HG03457 (cell line): ENCODE data around the gene RAB41.
"Not testable (repeated sequence)": the region's sequence is repeated elsewhere in the genome, so short reads cannot be mapped to it uniquely, and the experiment has no call there.

Source experiments
- ATAC-seq: cut with Tn5 transposase; IDR thresholded peaks from one replicate; pipeline ENCODE4 v1.9.1; 2021; ENCODE audit warnings: moderate number of reproducible peaks; ENCODE audit not compliant: unreplicated experiment

The RAB41 gene

DNA sequence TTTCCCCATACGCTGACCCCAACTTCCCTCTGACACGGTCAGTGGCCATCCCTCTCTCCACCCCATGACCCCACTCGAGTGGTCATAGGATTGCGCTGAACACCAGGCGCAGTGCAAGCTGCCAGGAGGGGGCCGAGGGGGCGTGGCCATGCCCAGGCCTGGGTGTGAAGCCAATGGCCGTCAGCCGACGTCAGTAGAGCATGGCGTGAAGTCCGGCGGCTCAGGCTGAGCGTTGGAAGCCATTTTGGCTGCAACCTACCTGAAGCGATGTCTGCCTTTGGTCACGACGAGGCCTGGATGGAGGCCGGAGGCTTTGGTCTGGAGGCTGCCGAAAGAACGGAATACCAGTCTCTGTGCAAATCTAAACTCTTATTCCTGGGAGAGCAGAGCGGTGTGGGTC is at the start of gene RAB41:
Gene RAB41, plus strand, starts transcription at position 222 of the 400 bp plus-strand sequence. Its CDS starts 46 bp downstream, at position 268.
- ATAC-seq = no peak

DNA sequence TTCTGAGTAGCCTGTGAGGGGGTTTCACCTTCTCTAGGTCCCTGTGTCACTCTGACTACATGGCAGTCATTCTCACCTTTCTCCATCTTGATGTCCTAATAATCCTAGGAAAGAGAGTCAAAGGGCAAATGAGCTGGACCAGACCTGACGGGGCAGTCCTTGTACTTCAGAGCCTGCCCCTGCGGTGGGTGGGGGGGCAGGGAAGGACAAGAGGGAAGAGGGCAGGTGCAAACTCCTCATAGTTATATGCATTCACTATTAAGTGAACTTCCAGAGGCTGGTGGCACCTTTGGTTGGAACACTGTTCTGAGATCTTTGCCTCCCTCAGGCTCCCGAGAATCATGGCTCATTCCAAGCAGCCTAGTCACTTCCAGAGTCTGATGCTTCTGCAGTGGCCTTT is 47.6 kb upstream of the RAB41 start, which contains the start of gene AWAT1:
Gene AWAT1, plus strand, starts transcription at position 301 of the 400 bp plus-strand sequence. Its CDS starts 41 bp downstream, at position 342.
- ATAC-seq = no peak

- ATAC-seq = no peak
These were observed 41.2 kb upstream of the RAB41 start for GRCh38 chrX:70240751-70241150.

DNA sequence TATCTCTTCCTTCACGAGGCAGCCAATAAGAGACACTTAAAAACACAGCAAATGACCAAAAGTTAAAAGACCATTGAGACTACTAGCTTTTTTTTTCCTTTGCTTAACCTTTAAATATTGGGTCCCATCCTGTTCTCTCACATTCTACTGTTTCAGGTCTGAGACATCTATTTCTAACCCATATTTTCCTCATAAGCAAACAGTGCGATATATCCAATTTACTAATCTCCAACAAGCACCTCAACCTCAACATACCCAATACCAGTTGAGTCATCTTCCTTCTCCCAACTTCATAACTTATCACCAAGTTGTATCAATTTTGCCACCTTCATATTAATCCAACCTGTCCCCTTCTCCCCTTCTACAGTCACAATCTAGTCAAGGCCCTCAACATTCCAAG is 40.5 kb upstream of the RAB41 start:
- no peak for ATAC-seq

DNA sequence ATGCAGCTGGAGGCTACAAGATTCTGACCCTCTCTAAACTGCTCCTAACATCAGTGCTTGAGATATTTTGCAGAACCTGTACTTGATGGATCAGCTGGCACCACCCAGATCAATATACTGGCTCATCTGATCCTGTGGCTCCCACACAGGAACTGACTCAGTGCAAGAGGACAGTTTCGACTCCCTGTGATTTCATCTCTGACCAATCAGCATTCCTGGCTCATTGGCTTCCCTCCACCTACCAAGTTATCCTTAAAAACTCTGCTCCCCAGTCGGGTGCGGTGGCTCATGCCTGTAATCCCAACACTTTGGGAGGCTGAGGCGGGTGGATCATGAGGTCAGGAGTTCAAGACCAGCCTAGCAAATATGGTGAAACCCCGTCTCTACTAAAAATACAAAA is 38.4 kb upstream of the RAB41 start:
- ATAC-seq = not testable (repeated sequence)

- ATAC-seq = no peak
These were observed 37.1 kb upstream of the RAB41 start for GRCh38 chrX:70244881-70245280.

GRCh38 chrX:70247252-70247651 is 34.7 kb upstream of the RAB41 start:
- ATAC-seq = no peak

DNA sequence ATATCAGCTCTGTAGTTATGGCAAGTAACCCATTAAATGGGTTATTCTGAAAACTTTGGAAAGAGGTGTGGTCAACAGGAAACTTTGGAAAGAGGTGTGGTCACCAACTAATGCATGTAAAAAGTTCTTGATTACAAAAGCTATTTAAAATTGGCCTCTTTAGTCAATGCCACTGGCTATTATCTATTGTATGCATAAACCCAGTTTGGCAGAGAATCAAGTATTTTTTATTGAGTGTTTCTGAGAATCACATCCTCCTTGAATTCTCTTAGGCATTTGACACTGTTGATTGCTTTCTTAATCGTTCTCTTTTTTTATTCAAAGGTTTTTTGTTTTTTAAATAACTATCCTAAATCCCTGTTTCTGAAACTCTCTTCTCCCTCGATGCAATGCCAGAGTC is 29.5 kb upstream of the RAB41 start:
- no peak for ATAC-seq

GRCh38 chrX:70253377-70254062 is 28.5 kb upstream of the RAB41 start:
- ATAC-seq = no peak

DNA sequence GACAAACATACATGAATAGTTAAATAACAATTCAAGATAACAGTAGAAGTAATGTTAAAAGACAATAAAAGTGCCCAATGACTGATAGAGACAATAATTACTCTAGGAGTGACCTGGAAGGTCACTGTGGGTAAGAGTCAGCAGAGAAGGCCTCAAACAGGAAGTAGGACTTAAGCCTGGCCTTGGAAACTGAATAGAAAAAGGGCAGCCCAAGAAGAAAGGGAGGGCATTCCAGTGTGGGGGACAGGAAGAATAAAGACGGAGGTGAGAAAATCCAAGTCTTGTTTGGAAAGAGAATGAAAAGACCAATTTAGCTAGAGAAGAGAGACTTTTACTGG is 27.9 kb upstream of the RAB41 start:
- no peak for ATAC-seq

GRCh38 chrX:70254909-70255308 is 27.1 kb upstream of the RAB41 start:
- ATAC-seq = no peak

DNA sequence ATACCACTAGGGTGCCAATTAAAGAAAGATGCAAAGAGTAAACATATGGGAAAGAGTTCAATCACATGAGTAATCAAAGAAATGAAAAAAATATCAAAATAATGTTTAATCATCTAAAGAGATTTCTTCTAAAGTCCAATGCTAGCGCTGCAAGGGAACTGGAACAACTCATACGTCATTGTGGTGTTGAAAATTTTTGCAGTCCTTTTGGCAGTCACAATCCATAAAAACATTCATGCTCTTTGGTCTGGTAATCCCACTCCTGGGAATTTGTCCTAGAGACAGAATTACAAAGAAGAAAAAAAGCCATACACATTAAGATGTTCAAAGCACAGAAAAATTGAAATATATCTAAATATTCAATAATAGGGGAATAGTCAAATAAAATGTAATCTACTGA is 26.5 kb upstream of the RAB41 start:
- no peak for ATAC-seq

GRCh38 chrX:70257423-70258288 is 24.3 kb upstream of the RAB41 start:
- ATAC-seq = no peak

DNA sequence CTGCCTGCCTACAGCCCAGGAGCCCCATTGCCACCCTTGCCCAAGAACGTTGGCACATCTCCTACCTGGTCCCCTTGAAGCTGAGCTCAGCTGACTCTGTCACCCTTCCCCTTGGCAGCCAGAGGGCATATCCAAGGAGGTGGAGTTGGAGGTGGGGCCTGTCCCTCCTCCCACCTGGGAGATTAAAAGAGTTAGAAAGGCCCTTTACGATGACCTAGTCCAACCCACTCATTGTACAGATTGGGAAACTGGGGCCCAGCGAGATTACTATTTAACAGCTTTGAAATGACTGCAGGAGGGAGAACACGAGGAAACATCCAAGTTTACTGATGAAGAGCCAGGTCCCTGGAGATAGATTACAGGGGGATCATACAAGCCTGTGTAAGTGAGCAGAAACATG is 21.9 kb upstream of the RAB41 start, which contains the start of gene P2RY4:
Gene P2RY4, minus strand, starts transcription at position 101 of the 400 bp plus-strand sequence. CDS start 580 bp downstream, outside the sequence.
- ATAC-seq = no peak

GRCh38 chrX:70262952-70263567 is 18.9 kb upstream of the RAB41 start:
- no peak for ATAC-seq

DNA sequence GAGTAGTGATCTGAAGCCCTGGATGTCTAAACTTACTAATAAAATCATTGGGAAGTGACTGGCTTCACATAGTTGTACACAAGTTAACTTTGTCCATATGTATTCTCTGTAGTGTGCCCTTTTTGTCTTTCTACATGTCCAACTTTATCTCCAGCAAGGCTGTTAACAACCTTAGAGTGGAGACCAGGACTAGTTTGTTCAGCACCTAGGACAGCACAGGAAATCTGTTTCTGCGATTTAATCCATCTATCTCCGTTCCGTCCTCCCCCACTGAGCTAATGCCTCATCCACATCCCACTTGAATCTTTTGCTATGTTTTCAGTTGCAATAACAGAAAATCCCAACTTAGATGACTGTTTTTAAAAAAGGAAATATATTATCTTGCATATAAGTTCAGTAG is 17.2 kb upstream of the RAB41 start:
- ATAC-seq = no peak

DNA sequence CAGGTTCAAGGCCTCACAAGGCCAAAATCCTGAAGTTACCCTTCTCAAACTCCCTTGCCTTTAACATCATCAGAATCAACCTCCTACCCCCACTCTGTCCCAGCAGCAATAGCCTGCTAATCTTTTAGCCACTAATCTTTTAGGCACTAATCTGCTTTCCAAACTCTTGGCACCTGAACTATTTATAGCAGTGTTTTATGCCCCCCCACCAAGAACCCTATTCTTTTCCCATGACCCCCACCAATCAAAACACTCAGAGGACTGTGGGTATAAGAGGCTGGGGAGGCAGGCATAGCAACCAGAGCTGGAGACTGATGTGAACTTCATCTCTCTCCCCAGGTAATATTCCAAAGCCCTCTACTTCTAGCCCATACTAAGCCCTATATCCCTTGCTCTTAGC is 13.9 kb upstream of the RAB41 start, which contains the start of gene ARR3:
Gene ARR3, plus strand, starts transcription at position 301 of the 400 bp plus-strand sequence. CDS start 1,052 bp downstream, outside the sequence.
- ATAC-seq = no peak

DNA sequence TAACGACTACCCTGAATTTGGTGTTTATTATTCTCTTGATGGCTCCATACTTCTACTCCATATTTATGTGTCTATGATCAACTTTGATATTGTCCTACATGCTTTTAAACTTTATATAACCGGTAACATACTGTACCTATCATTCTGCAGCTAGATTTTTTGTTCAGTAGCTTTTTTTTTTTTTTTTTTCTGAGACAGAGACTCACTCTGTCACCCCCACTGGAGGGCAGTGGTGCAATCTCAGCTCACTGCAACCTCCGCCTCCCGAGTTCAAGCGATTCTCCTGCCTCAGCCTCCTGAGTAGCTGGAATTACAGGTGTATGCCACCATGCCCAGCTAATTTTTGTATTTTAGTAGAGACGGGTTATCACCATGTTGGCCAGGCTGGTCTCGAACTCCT is 7.9 kb upstream of the RAB41 start:
- ATAC-seq = not testable (repeated sequence)

DNA sequence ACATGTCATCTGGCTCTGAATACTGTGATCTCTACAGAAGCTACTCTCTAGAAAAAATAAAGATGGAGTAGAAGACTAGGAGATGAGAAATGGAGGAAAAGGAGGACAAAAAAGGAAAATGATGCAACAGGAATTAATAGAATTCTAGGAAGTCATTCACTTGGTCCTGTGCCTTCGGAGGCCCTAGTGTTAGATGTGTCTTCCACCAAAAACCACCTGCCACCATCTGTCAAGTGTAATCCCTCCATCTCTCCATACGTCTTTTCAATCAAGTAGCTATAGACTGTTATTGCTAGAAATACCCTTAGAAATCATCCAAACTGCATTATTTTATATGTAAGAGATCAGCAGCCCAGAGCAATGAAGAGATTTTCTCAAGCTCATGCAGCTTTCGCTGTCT is 2.9 kb upstream of the RAB41 start:
- no peak for ATAC-seq

DNA sequence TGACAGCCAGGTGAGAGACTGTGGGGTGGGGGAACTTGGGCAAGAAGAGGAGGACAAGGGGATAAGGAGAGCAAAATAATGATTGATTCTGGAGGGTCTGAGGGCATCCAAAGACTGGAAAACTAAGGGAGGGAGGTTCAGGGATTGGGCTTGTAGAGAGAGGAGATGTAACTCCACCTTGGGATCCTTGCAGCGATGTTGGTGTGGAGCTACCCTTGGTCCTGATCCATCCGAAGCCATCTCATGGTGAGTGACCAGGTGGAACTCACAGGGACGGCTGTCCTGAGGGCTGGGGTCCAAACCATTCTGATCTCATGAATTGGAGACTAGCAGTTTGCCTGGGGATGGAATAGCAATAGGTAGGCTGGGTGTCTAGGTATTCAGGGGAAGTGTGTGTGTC is 1.4 kb upstream of the RAB41 start:
- no peak for ATAC-seq

- ATAC-seq = no peak
These were observed 7.3 kb downstream of the RAB41 start for GRCh38 chrX:70289168-70289792.
